ENCODE results near the gene CDH26. TPM values are rescaled to one million over a fixed set of nuclear protein-coding genes. Genes with fewer than 3 reads are reported as not detected.

CDH26 gene
- total and polyA plus RNA-seq, 3 donors from 2014 or later = 1.7 to 3.5 (median 2.0) TPM

GRCh38 chr20:60007464-60007863, 49.2 kb downstream of the CDH26 start:
- Histone ChIP-seq H3K4me3 (no peak overlapping the region), H3K27ac (no peak overlapping the region), H3K36me3 (ENCODE audit: low read depth, missing control alignments) (no peaks in the 10 kb centered on the region), H3K9me3 (no peaks in the 10 kb centered on the region), H3K4me1 (no peaks in the 10 kb centered on the region), H3K27me3 (no peaks in the 10 kb centered on the region)
- WGBS, 2 donors = 58 to 60% methylated on average over 2 of the region's 2 CpGs
- intact Hi-C loops (cut with DNase I; ENCODE audit: low total_unique reads) = no loop called here
- no peak for DNase-seq
- no peak for TF ChIP-seq POLR2A (IDR thresholded peaks at IDR 0.05)
- TF ChIP-seq, protein P1, sequence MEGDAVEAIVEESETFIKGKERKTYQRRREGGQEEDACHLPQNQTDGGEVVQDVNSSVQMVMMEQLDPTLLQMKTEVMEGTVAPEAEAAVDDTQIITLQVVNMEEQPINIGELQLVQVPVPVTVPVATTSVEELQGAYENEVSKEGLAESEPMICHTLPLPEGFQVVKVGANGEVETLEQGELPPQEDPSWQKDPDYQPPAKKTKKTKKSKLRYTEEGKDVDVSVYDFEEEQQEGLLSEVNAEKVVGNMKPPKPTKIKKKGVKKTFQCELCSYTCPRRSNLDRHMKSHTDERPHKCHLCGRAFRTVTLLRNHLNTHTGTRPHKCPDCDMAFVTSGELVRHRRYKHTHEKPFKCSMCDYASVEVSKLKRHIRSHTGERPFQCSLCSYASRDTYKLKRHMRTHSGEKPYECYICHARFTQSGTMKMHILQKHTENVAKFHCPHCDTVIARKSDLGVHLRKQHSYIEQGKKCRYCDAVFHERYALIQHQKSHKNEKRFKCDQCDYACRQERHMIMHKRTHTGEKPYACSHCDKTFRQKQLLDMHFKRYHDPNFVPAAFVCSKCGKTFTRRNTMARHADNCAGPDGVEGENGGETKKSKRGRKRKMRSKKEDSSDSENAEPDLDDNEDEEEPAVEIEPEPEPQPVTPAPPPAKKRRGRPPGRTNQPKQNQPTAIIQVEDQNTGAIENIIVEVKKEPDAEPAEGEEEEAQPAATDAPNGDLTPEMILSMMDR (IDR thresholded peaks at IDR 0.05) = no peak

DNA sequence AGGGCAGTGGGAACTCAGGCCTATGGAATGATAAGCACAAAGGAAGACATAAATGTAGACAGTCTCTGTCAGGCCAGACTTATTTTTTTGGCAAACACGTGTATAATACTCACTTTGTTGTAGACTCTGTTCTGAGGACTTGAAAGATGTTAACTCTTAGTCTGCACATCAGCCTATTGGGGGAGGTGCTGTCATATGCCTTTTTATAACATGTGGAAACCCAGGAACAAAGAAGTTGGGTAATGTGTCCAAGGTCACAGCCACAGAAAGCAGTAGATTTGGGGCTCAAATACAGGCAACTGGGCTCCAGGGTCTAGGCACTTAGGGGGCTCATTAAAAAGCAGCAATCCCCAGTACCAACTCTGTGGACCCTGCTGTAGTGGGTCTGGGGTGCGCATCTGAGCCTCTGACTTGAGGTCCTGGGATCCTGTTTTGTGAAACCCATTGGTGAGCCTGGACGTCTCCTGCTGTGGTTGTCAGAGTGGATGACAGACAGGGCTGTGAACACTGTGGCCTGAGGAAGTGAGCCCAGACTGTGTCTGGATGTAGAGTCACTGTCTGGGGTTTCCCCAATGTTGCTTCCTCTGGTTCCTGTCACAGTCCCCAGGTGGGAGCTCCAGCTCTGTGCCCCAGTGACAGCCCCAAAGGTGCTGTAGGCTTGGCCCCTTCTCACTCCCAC, 50.0 kb downstream of the CDH26 start:
- Histone ChIP-seq H3K9me3 (no peaks in the 10 kb centered on the region), H3K4me3 (no peak overlapping the region), H3K36me3 (ENCODE audit: low read depth, missing control alignments) (no peaks in the 10 kb centered on the region), H3K4me1 (no peaks in the 10 kb centered on the region), H3K27me3 (no peaks in the 10 kb centered on the region), H3K27ac (no peak overlapping the region)
- DNase-seq = no peak
- intact Hi-C loops (cut with DNase I; ENCODE audit: low total_unique reads) = no loop called here
- WGBS, 2 donors = 68 to 70% methylated on average over 3 of the region's 3 CpGs
- TF ChIP-seq, protein P1 (IDR thresholded peaks at IDR 0.05) = no peak
- TF ChIP-seq POLR2A (IDR thresholded peaks at IDR 0.05) = no peak

DNA sequence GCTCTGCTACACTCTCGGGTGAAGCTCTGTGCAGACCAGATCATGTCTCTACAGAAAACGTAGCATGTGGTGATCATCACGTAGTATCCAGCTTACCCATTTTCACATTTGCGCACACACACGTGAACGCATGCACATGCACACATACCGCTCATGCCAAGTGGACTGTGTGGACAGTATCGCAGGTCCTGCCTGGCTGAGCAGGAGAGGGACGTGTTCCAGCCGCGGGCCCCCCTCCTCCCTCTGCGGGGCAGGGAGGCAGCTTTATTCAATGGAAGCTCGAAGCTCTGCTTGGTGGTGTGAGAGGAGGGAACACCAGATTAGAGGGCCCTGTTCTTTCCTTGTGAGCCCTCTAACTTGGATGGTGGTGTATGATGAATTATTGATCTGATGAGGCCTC, 51.1 kb downstream of the CDH26 start:
- H3K27ac ChIP-seq = no peak overlapping the region
- no peaks in the 10 kb centered on the region for H3K9me3 ChIP-seq
- TF ChIP-seq, protein P1 (IDR thresholded peaks at IDR 0.05) = no peak
- TF ChIP-seq POLR2A (IDR thresholded peaks at IDR 0.05) = no peak
- 93 to 94% methylated on average over 8 to 13 of the region's 13 CpGs for WGBS, 2 donors
- H3K4me3 ChIP-seq = no peak overlapping the region
- no peak for DNase-seq
- no peaks in the 10 kb centered on the region for H3K36me3 ChIP-seq (ENCODE audit: low read depth, missing control alignments)
- no peaks in the 10 kb centered on the region for H3K27me3 ChIP-seq
- no peaks in the 10 kb centered on the region for H3K4me1 ChIP-seq
- intact Hi-C loops (cut with DNase I; ENCODE audit: low total_unique reads) = no loop called here

DNA sequence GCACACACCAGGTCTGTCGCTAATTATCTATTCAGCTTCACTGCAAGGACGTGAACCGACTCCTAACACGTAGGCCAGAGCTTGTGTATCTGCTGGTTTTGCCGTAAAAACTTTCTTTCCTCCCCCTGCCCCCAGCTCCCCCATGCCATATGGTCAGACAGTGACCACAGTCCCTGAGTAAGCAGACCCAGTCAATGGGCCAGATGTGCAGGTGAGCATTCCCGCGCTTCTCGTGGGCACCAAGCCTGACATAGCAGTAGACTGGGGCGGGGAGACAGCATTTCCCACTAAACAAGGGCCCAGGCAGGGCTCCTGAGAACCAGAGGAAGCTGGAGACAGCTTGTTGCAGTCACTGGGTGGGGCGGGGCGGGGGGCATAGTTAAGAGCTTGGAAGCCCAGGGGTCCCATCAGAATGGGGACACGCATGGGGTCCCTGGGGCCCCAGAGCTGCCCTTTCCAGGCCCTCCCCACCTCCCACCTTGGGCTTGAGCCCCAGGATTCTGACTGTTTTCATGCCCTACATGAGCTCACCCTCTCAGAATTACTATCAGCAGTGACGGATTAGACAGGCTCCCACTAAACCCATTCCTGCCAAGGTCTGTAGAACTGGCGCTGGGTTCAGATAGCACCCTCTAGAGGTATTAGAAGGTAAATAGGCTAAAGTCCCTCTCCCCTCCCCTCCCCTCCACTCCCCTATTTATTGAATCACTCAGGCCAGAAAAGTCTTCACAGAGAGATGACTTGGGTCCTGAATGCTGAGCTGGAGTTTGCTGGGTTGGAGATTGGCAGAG, 51.8 kb downstream of the CDH26 start:
- no peak for DNase-seq
- no peak for TF ChIP-seq POLR2A (IDR thresholded peaks at IDR 0.05)
- TF ChIP-seq, protein P1 (IDR thresholded peaks at IDR 0.05) = no peak
- H3K36me3 ChIP-seq (ENCODE audit: low read depth, missing control alignments) = no peaks in the 10 kb centered on the region
- no peak overlapping the region for H3K4me3 ChIP-seq
- intact Hi-C loops (cut with DNase I; ENCODE audit: low total_unique reads) = no loop called here
- H3K9me3 ChIP-seq = no peaks in the 10 kb centered on the region
- no peaks in the 10 kb centered on the region for H3K4me1 ChIP-seq
- H3K27me3 ChIP-seq = no peaks in the 10 kb centered on the region
- 86 to 87% methylated on average over 14 of the region's 14 CpGs for WGBS, 2 donors
- no peak overlapping the region for H3K27ac ChIP-seq
